T-helper 2 cell treated with Interferon-gamma antibody and Interleukin-4, amounts not matched to agents 5 μg/mL and 100 μg/mL, for 36 hours (primary cell): ENCODE data around the gene ADGRV1.
"Not testable (repeated sequence)": the region's sequence is repeated elsewhere in the genome, so short reads cannot be mapped to it uniquely, and the experiment has no call there.

Source experiments
- DNase-seq: peaks from one replicate; pipeline ENCODE4 v3.0.0; 2021; ENCODE audit warnings: low spot score
- H3K27ac Mint-ChIP-seq: one replicate; pipeline ENCODE4 v1.8.0; 2021; ENCODE audit warnings: mild to moderate bottlenecking, mixed read lengths
- H3K27me3 Mint-ChIP-seq: one replicate; pipeline ENCODE4 v1.8.0; 2021; ENCODE audit warnings: low read depth, mixed read lengths
- H3K36me3 Mint-ChIP-seq: one replicate; pipeline ENCODE4 v1.8.0; 2021; ENCODE audit warnings: low read depth, mixed read lengths
- H3K4me1 Mint-ChIP-seq: one replicate; pipeline ENCODE4 v1.8.0; 2021; ENCODE audit warnings: low read depth, mixed read lengths
- H3K4me3 Mint-ChIP-seq: one replicate; pipeline ENCODE4 v1.8.0; 2022; ENCODE audit warnings: mild to moderate bottlenecking, moderate library complexity, mixed read lengths
- H3K9me3 Mint-ChIP-seq: one replicate; pipeline ENCODE4 v1.8.0; 2021; ENCODE audit warnings: mixed read lengths

The ADGRV1 gene

GRCh38 chr5:90996089-90996488, 437.5 kb downstream of the ADGRV1 start:
- Mint-ChIP-seq H3K27ac (no peak overlapping the region), H3K36me3 (no peaks in the 10 kb centered on the region), H3K9me3 (peaks cover 12% of the 10 kb centered on the region), H3K4me3 (no peak overlapping the region), H3K4me1 (no peaks in the 10 kb centered on the region), H3K27me3 (no peaks in the 10 kb centered on the region)
- DNase-seq: no peak

- Mint-ChIP-seq H3K4me3 (no peak overlapping the region), H3K4me1 (no peaks in the 10 kb centered on the region), H3K9me3 (peaks cover 12% of the 10 kb centered on the region), H3K36me3 (no peaks in the 10 kb centered on the region), H3K27ac (no peak overlapping the region), H3K27me3 (no peaks in the 10 kb centered on the region)
- no peak for DNase-seq
These were observed 438.5 kb downstream of the ADGRV1 start for GRCh38 chr5:90997082-90997481.

GRCh38 chr5:91000743-91001142, 442.1 kb downstream of the ADGRV1 start:
- Mint-ChIP-seq H3K27me3 (peaks cover 2% of the 10 kb centered on the region), H3K27ac (no peak overlapping the region), H3K4me1 (no peaks in the 10 kb centered on the region), H3K4me3 (no peak overlapping the region), H3K9me3 (peaks cover 2% of the 10 kb centered on the region), H3K36me3 (no peaks in the 10 kb centered on the region)
- DNase-seq: no peak

- Mint-ChIP-seq H3K27me3 (peaks cover 5% of the 10 kb centered on the region), H3K4me1 (peaks cover 4% of the 10 kb centered on the region), H3K9me3 (no peaks in the 10 kb centered on the region), H3K36me3 (no peaks in the 10 kb centered on the region), H3K27ac (no peak overlapping the region), H3K4me3 (no peak overlapping the region)
- DNase-seq: no peak
These were observed 448.1 kb downstream of the ADGRV1 start for GRCh38 chr5:91006713-91007112.

- peaks cover 4% of the 10 kb centered on the region for H3K4me1 Mint-ChIP-seq
- H3K36me3 Mint-ChIP-seq: no peaks in the 10 kb centered on the region
- H3K4me3 Mint-ChIP-seq: no peak overlapping the region
- H3K27ac Mint-ChIP-seq: no peak overlapping the region
- H3K27me3 Mint-ChIP-seq: peaks cover 5% of the 10 kb centered on the region
- no peaks in the 10 kb centered on the region for H3K9me3 Mint-ChIP-seq
- no peak for DNase-seq
These were observed 448.7 kb downstream of the ADGRV1 start for GRCh38 chr5:91007251-91007650.

- no peaks in the 10 kb centered on the region for H3K36me3 Mint-ChIP-seq
- H3K27me3 Mint-ChIP-seq: peaks cover 5% of the 10 kb centered on the region
- no peak for DNase-seq
- no peak overlapping the region for H3K27ac Mint-ChIP-seq
- H3K4me1 Mint-ChIP-seq: peaks cover 4% of the 10 kb centered on the region
- H3K9me3 Mint-ChIP-seq: no peaks in the 10 kb centered on the region
- H3K4me3 Mint-ChIP-seq: no peak overlapping the region
These were observed 449.3 kb downstream of the ADGRV1 start for GRCh38 chr5:91007780-91008402.

GRCh38 chr5:91010090-91010489, 451.5 kb downstream of the ADGRV1 start:
- Mint-ChIP-seq H3K36me3 (no peaks in the 10 kb centered on the region), H3K4me1 (peaks cover 4% of the 10 kb centered on the region), H3K27ac (no peak overlapping the region), H3K27me3 (peaks cover 3% of the 10 kb centered on the region), H3K9me3 (peaks cover 10% of the 10 kb centered on the region), H3K4me3 (no peak overlapping the region)
- DNase-seq: no peak

- Mint-ChIP-seq H3K27ac (no peak overlapping the region), H3K9me3 (peaks cover 18% of the 10 kb centered on the region), H3K4me3 (no peak overlapping the region), H3K4me1 (peaks cover 4% of the 10 kb centered on the region), H3K36me3 (no peaks in the 10 kb centered on the region), H3K27me3 (peaks cover 3% of the 10 kb centered on the region)
- no peak for DNase-seq
These were observed 452.4 kb downstream of the ADGRV1 start for GRCh38 chr5:91011029-91011428.

GRCh38 chr5:91012867-91013266, 454.3 kb downstream of the ADGRV1 start:
- not testable (repeated sequence) for H3K27me3 Mint-ChIP-seq

GRCh38 chr5:91016322-91016721, 457.7 kb downstream of the ADGRV1 start:
- H3K27ac Mint-ChIP-seq: no peak overlapping the region
- H3K4me3 Mint-ChIP-seq: no peak overlapping the region
- no peaks in the 10 kb centered on the region for H3K4me1 Mint-ChIP-seq
- H3K9me3 Mint-ChIP-seq: peaks cover 18% of the 10 kb centered on the region
- H3K27me3 Mint-ChIP-seq: peaks cover 9% of the 10 kb centered on the region
- no peak for DNase-seq
- H3K36me3 Mint-ChIP-seq: no peaks in the 10 kb centered on the region

More at GRCh38 chr5:91012867-91013266, 454.3 kb downstream of the ADGRV1 start:
- H3K36me3 Mint-ChIP-seq, DNase-seq, H3K27ac Mint-ChIP-seq, H3K4me1 Mint-ChIP-seq, H3K4me3 Mint-ChIP-seq: not testable (repeated sequence)
- peaks cover 18% of the 10 kb centered on the region for H3K9me3 Mint-ChIP-seq

GRCh38 chr5:91016954-91017700, 458.5 kb downstream of the ADGRV1 start:
- Mint-ChIP-seq H3K27me3 (peaks cover 9% of the 10 kb centered on the region), H3K4me1 (no peaks in the 10 kb centered on the region), H3K4me3 (no peak overlapping the region), H3K36me3 (no peaks in the 10 kb centered on the region), H3K9me3 (peaks cover 18% of the 10 kb centered on the region), H3K27ac (no peak overlapping the region)
- DNase-seq: no peak

- Mint-ChIP-seq H3K9me3 (peaks cover 18% of the 10 kb centered on the region), H3K27ac (no peak overlapping the region), H3K4me1 (no peaks in the 10 kb centered on the region), H3K27me3 (peaks cover 9% of the 10 kb centered on the region), H3K4me3 (no peak overlapping the region), H3K36me3 (no peaks in the 10 kb centered on the region)
- no peak for DNase-seq
These were observed 459.6 kb downstream of the ADGRV1 start for GRCh38 chr5:91018200-91018599.

GRCh38 chr5:91018712-91019371, 460.2 kb downstream of the ADGRV1 start:
- H3K27ac Mint-ChIP-seq: no peak overlapping the region
- peaks cover 9% of the 10 kb centered on the region for H3K27me3 Mint-ChIP-seq
- H3K4me1 Mint-ChIP-seq: no peaks in the 10 kb centered on the region
- no peaks in the 10 kb centered on the region for H3K36me3 Mint-ChIP-seq
- DNase-seq: no peak
- H3K9me3 Mint-ChIP-seq: peaks cover 18% of the 10 kb centered on the region
- H3K4me3 Mint-ChIP-seq: no peak overlapping the region

- no peak for DNase-seq
- H3K9me3 Mint-ChIP-seq: peaks cover 7% of the 10 kb centered on the region
- H3K27me3 Mint-ChIP-seq: peaks cover 12% of the 10 kb centered on the region
- H3K4me1 Mint-ChIP-seq: no peaks in the 10 kb centered on the region
- H3K27ac Mint-ChIP-seq: no peak overlapping the region
- no peaks in the 10 kb centered on the region for H3K36me3 Mint-ChIP-seq
- H3K4me3 Mint-ChIP-seq: no peak overlapping the region
These were observed 461.6 kb downstream of the ADGRV1 start for GRCh38 chr5:91020065-91020800.
